ENCODE data around the gene CD1D.
"Not testable (repeated sequence)": the region's sequence is repeated elsewhere in the genome, so short reads cannot be mapped to it uniquely, and the experiment has no call there.

Gene CD1D

DNA sequence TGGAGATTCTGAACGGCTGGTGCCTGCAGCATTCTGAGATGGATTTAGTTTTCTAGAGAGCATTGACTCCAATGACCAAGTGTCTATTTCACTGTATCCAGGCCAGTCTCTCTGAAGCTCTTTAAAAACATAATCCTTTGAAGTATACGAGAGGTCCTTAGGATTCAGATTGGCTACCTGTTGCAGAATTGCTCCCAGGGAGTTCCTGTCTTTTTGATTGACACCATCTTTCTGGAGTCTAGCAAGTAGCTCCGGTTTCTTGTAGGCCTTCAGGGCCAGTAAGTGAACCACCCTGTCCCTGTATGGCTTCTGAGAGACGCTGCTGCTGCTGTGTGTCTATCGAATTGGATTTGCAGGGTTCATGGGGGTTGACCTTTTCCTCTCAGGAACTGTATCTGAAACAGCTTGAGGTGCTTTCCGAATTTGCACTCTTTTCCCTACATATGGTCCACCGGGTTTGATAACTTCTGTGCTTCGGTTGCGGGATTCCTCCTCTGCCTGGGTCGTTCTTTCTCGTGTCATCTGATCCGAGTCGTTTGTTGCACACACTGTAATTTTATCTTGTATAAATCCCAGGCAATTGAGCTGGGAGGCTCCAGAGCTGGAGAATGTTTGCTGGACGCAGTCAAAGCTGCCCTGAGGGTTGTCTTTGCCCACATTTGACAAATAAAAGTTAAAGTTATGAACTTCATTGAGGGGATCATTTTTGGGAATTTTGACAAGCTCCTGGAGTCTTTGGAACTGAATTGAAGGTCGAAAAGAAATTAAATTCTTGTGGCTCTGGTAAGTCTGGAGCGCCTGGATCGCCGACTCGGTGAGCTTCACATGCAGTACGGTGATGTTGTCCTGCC, 3.6 kb upstream of the CD1D start:
- not testable (repeated sequence) for DNase-seq

DNA sequence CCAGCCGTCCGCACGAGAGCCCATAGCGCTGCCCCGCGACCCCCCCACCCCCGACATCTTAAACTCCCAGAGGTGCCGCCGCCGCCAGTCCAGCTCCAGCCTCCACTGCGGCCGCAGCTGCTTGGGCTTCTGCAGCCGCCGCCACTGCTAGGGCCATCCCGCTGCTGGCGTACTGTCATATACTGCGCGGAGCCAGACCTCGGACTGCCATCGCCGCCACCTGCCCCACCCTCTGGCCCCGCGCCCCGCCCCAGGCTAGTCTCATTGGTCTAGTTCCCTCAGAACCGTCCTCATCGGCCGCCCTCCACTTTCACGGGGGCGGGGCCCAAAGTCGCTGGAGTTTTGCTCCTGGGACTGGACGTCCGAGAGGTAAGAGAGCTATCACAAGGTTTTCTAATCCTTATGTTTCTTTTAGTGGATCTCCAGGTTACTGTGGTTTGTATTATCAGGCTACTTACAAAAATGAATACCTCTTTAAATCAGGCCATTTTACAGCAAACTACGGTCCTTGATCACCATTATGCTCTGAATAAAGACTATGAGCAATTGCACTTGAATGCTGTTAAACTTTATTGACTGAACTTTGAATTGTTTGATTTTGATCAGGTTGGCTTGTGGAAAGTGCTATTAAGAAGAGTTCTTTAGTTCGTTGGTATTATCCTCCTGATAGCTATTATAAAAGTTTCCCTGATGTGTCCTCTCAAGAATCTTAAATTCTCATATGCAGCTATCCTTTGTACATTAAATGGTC, 2.8 kb upstream of the CD1D start:
- peak; percentile 53 for DNase-seq

DNA sequence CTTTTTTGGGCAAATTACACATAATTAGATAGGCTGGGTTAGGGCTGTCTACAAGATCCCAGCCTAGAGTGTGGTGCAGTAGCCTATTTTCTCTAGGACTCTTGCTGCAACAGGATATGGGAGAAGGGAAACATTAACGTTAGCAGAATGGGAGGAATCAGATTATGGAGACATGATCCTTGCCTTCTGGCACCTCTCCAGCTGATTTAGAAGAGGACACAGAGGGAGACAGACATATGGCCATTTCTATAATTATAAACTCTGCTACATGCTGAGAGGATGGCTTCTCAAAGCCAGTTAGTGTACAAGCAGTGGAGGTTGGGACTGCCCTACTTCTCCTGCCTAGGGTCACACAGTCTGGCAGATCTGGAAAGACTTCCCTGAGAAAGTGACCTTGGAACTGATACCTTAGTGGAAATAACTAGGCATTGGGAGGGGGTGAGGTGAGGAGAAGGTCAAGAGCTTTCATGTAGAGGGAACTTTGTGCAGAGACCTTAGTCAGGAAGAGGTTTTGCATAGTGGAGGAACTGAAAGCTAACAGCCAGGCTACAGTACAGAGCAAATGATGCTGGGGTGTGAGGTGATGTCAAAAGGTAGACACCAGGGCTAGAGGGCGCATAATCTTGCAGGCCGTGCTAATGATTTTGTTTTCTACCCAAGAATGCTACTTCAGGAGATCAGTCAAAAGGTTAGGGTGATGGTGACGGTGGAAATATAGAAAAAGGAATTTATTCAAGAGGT, 1.2 kb upstream of the CD1D start:
- DNase-seq, result peak; percentile 68

DNA sequence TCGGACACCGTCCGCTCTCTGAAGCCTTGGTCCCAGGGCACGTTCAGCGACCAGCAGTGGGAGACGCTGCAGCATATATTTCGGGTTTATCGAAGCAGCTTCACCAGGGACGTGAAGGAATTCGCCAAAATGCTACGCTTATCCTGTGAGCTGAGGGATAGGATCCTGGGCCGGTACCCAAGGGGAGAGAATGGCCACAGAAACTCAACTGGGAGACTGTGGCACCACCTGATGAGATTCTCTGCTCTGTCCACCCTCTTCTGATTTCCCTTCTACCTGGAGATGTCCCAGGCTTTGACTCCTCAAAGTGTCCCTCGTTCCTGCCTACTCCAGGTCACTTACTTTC, 855 bp downstream of the CD1D start:
- DNase-seq, result no peak

DNA sequence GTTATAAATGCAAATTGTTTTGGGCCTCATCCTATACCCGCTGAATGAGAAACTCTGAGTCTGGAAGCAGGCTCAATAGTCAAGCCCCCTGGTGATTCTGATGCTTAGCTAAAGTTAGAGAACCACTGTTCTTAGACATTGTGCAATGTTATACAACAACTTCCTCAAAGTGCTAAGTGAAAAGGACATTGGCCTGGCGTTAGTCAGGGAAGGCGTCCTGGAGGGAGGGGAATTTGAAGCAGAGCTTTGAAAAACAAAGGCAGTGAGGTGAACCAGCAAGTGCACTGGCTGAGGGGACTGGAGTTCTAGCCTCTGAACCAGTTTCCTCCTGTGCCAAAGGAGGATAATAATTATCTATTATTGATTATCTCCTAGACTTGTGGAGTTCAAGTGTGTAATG, 5.1 kb downstream of the CD1D start:
- peak; percentile 92 for DNase-seq

DNA sequence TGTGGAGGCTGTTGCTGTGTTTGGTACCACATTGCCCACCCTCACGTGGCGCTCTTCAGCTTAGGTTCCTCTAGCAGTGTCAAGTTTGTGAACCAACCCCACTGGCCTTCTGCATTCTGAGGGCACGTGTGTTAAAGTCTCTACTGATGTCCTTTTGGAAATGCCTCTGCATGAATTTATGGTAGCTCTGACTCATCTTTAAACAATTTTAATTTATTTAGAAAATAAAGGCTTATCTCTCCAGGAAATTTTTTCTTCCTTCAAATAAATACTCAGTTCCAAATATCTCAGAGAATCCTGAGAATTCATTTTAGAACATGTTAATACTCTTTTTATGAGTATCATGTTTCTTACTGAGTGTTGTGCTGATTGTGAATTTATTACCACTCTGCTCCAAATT, 5.5 kb downstream of the CD1D start:
- no peak for DNase-seq

DNA sequence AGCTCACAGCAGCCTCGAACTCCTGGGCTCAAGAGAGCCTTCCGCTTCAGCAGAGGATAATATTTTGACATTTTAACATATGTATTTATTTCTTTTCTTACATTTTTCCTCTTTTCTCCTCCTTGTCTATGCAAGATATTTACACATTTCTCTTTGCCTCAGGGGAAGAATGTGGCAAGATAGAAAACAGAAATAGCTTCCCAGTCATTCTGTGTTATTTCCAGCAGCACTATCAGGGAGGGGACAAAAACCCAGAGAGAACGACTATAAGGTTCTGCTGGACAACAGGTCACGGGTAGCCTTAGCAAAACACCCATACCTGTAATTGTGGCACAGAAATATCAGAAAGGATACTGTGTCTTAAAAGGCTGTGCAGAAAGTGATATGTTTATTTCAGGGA, 7.9 kb downstream of the CD1D start:
- DNase-seq, result no peak

DNA sequence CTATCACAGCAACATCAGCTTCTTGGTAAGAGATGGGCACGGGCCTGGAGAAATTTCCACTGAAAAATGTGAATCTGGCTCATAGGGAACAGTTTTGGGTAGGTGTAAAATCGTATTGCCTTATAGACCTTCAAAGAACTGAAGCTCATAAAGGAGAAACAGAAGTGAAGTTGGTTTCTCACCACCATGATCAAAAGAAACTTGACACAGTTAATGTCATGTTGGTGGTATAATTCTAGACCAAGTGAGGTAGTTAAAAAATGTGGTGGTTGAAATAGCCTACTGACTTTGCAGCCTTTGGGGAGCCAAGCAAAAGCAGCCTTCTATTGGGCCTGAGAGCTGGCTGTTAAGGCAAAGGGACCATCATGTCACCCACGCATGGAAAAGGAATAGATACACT, 8.9 kb downstream of the CD1D start:
- no peak for DNase-seq

DNA sequence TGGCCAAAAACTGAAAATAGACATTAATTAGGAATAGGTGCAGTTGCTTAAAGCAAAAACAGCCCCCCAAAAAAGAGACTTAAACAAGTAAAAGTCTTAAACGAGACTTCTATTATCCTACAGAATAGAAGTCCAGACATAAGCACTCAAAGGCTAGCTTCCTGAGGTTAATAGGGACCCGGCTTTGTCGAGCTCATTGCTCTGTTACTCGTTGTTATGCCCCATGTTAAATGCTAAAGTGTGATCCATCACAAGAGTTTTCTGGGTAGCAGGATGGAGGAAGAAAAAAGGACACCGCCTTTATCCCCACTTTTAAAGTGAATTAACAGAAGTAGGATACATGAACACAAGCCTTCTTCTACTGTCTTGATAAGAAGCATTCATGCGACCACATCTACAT, 10.6 kb downstream of the CD1D start:
- DNase-seq, result no peak

DNA sequence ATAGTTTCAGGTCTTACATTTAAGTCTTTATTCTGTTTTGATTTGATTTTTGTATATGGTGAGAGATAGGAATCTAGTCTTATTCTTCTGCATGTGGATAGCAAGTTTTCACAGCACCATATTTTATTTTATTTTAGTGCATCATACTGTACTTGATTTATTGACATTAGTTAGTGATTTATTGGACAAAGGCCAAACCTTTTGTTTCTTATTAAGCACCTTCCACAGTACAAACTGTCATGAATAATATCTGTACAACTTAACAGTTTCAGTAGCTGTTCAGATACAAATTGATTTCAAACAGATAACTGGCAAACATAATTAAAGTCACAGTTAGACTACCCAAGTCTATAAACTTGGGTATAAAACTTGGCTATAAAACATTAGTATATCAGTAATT, 15.8 kb downstream of the CD1D start:
- DNase-seq, result no peak

DNA sequence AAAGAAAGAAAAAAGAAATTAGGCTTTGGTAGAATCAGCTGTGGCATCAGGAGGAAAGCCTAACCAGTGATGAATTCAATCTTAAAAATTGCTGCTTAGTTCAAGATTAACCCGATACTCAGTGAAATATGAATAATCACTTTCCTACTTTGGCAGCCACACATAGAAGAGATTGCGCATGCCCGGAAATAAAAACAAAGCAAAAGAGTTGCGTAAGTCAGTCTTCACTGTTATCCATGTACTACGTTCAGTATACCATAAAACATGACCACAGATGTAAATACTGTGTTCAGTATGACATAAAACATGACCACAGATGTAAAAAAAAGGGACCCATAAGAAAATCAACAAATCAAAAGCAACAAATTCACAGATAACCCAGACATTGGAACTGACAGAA, 19.2 kb downstream of the CD1D start:
- peak; percentile 88 for DNase-seq

DNA sequence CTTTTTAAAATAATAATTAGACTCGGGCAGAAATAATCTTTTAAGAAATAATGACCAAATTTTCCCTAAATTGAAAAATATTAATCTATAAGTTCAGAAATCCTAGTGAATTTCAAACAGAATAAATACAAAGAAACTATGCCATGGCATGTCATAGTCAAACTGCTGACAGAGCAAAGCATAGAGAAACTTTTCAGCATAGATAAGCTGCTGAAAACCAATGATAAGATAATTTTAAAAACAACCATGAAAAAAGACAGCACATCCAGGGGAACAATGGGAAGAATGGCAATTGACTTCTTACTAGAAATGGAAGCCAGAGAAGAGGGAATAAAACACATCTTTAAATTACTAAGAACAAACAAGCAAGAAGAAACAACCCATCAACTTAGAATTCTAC, 19.8 kb downstream of the CD1D start:
- no peak for DNase-seq

DNA sequence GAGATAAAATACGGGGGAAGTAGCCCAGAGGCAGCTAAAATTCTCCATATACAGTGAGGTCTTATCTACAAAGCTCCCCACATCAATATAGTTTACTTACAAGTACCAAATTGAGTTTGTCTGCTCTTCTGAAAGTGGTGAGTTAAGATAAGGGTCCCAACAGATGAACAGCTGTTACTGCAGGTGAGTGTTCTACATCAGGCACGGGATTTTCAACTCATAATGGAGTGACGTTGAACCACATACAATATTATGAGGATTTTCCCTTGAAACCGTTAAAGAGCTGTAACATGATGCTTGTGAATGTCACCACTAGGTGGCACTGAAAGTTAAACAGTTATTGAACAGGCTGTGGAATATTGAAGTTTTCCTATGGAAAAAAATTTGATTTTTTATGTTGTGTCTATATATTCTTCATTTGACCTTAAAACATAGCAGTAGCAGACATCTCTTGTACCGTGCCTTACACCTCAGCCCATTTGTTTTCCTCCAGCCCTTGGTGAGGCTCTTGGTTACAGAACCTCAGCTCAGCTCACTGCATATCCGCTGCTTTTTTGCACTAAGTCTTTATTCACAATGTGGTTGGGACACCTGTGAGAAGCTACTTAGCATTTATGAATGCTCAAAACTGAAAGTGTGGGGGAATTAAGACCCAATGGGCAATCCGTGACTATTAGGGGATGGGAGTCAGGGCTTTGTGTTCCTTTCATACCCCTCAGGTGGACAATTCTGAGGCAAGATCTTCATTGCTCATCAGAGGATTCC, 23.2 kb downstream of the CD1D start:
- DNase-seq, result peak; percentile 51

DNA sequence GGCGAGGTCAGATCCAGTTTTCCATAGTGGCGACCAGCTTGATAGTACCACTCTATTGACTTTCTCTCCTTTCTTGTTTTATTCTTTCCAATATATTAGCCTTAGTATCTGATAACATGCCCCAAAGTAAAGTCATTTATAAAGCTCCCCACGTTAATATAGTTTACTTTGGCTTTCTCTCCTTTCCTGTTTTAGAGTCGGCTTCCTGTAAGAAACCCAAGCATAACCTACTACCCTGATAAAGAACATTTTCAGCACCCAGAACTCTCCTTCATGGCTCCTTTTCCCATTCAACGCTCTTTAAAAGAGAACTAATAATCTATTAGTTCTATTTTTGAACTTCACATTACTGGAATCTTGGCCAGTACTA, 23.7 kb downstream of the CD1D start:
- no peak for DNase-seq

DNA sequence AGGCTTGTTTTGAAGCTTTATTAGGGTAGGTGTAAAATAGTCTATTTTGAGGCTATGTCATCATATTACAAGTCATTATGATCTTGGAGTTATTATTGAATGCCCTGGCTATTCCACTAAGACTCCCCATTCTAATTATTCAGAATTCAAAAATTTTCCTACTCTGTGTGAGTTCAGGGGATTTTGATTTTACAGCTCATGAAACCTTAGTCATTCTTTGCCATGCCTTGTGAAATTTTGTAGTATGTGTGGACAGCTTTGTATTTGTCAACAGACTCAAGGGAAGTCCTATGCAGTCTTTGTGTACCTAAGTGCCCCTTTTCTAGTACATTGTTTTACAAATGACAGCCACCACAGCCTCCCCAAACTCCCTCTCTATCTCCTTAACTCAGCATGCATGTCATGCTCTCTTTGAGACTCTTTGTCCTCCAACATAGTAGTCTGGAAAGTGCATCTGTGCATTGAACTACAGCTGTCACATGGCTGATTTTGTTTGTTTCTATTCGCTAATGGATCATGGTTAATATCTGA, 28.0 kb downstream of the CD1D start:
- DNase-seq, result no peak

DNA sequence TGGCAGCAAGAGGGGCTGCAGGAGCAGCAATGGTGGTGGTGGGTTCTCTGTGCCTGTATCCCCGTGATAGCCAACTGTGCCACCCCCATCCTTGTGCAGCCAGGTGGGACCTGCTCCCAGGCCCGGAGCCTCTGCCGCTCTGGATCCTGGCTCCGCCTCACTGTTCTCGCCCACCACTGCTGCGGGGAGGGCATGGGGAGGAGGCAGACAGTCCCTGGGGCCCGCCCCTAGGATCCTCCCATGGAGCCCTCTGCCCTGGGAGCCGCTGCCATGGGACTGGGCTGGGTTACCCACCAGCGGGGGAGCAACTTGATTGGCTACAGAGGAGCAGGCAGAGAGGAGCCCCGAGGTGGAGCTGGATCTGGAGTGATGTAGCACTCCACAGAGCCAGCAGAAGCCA, 31.6 kb downstream of the CD1D start:
- DNase-seq, result no peak

DNA sequence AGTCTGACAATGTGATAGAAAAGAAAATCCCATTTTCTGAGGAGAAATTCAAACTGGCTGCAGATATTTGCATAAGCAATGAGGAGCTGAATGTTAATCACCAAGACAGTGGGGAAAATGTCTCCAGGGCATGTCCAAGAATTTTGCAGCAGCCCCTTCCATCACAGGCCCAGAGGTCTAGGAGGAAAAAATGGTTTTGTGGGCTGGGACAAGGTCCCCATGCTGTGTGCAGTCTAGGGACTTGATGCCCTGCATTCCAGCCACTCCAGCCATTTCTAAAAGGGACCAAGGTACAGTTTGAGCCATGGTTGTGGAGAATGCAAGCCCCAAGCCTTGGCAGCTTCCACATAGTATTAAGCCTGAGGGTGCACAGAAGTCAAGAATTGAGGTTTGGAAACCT, 42.8 kb downstream of the CD1D start:
- DNase-seq, result not testable (repeated sequence)

DNA sequence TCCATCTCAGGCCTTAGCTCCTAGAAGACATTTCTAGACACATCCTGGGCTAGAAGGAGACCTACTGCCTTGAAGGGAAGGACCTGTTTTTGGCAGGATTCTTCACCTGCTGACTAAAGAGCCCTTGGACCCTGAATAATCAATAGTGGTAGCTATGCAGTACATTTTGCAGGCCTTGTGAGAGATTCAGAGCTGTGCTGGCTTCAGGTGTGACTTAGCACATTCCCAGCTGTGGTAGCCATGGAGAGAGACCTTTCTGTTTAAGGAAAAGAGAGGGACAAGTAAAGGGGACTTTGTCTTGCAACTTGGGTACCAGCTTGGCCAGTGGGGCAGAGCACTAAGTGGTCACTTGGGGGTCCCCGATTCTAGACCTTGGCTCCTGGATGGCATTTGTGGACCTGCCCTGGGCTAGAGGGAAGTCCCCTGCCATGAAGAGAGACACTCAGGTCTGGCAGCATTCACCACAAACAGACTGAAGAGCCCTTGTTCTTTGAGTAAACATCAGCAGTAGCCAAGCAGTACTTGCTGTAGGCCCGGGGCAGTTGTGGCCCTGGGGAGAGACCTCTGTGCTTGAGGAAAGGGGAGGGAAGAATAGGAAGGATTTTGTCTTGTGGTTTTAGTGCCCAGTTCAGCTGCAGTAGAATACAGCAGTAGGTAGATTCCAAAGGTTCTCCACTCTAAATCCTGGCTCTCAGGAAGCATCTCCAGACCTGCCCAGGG, 47.4 kb downstream of the CD1D start:
- no peak for DNase-seq
